H9 (cell line): ENCODE measurements around the gene EFNA5. TPM values are rescaled to one million over a fixed set of nuclear protein-coding genes. Genes with fewer than 3 reads are reported as not detected.

Experiments
- DNase-seq: peaks from one replicate; pipeline ENCODE4 v3.0.0-alpha.2; 2017
- H2AFZ ChIP-seq: one replicate; pipeline ENCODE4 v1.6.1; 2013; ENCODE audit warnings: mild to moderate bottlenecking, low read length, control low read depth, moderate library complexity
- H2AK5ac ChIP-seq: 2 replicates; pipeline ENCODE4 v1.6.1; 2013; ENCODE audit warnings: low read length, control low read depth, mixed read lengths; ENCODE audit not compliant: insufficient read length
- H2BK120ac ChIP-seq: one replicate; pipeline ENCODE4 v1.6.1; 2013; ENCODE audit warnings: low read depth, mild to moderate bottlenecking, low read length, control low read depth, inconsistent platforms; ENCODE audit not compliant: poor library complexity, severe bottlenecking
- H2BK12ac ChIP-seq: 2 replicates; pipeline ENCODE4 v1.6.1; 2013; ENCODE audit warnings: low read length, control low read depth, mixed read lengths, low read depth; ENCODE audit not compliant: insufficient read length
- H2BK15ac ChIP-seq: 2 replicates; pipeline ENCODE4 v1.6.1; 2013; ENCODE audit warnings: low read depth, low read length, control low read depth
- H2BK20ac ChIP-seq: one replicate; pipeline ENCODE4 v1.6.1; 2013; ENCODE audit warnings: low read depth, mild to moderate bottlenecking, low read length, control low read depth, inconsistent platforms; ENCODE audit not compliant: poor library complexity, severe bottlenecking
- H2BK5ac ChIP-seq: 2 replicates; pipeline ENCODE4 v1.6.1; 2013; ENCODE audit warnings: low read length, control low read depth, mixed read lengths; ENCODE audit not compliant: insufficient read length
- H3K14ac ChIP-seq: 2 replicates; pipeline ENCODE4 v1.6.1; 2013; ENCODE audit warnings: low read length, control low read depth; ENCODE audit not compliant: insufficient read depth
- H3K18ac ChIP-seq: 2 replicates; pipeline ENCODE4 v1.6.1; 2013; ENCODE audit warnings: low read depth, mild to moderate bottlenecking, mixed read lengths, low read length, control low read depth; ENCODE audit not compliant: insufficient read length
- H3K23ac ChIP-seq: 2 replicates; pipeline ENCODE4 v1.6.1; 2013; ENCODE audit warnings: low read length, control low read depth, mixed read lengths, low read depth; ENCODE audit not compliant: insufficient read length
- H3K23me2 ChIP-seq: 2 replicates; pipeline ENCODE4 v1.6.1; 2013; ENCODE audit warnings: low read depth, mild to moderate bottlenecking, mixed read lengths, low read length, control low read depth; ENCODE audit not compliant: insufficient read length, poor library complexity, severe bottlenecking
- H3K27ac ChIP-seq: 2 replicates; pipeline ENCODE4 v1.5.1; 2013; ENCODE audit warnings: low read length, control low read depth, mixed read lengths, low read depth; ENCODE audit not compliant: insufficient read length
- H3K27me3 ChIP-seq: 2 replicates; pipeline ENCODE4 v1.6.1; 2013; ENCODE audit warnings: low read length, control low read depth, inconsistent platforms; ENCODE audit not compliant: insufficient read depth
- H3K4ac ChIP-seq: 2 replicates; pipeline ENCODE4 v1.6.1; 2013; ENCODE audit warnings: low read depth, mild to moderate bottlenecking, control low read depth, inconsistent platforms, low read length, moderate library complexity
- H3K4me1 ChIP-seq: 2 replicates; pipeline ENCODE4 v1.6.1; 2013; ENCODE audit warnings: low read length, control low read depth, inconsistent platforms; ENCODE audit not compliant: insufficient read depth
- H3K4me2 ChIP-seq: 2 replicates; pipeline ENCODE4 v1.6.1; 2013; ENCODE audit warnings: low read length, control low read depth, mixed read lengths; ENCODE audit not compliant: insufficient read length, insufficient read depth
- H3K56ac ChIP-seq: 2 replicates; pipeline ENCODE4 v1.6.1; 2013; ENCODE audit warnings: low read depth, mild to moderate bottlenecking, mixed read lengths, low read length, control low read depth; ENCODE audit not compliant: insufficient read length
- H3K79me1 ChIP-seq: 2 replicates; pipeline ENCODE4 v1.6.1; 2013; ENCODE audit warnings: low read depth, mild to moderate bottlenecking, moderate library complexity, low read length, control low read depth, inconsistent platforms; ENCODE audit not compliant: insufficient read depth, poor library complexity, severe bottlenecking
- H3K79me2 ChIP-seq: 2 replicates; pipeline ENCODE4 v1.6.1; 2013; ENCODE audit warnings: low read length, control low read depth, inconsistent platforms; ENCODE audit not compliant: insufficient read depth
- H3K9ac ChIP-seq: 2 replicates; pipeline ENCODE4 v1.6.1; 2013; ENCODE audit warnings: low read length, control low read depth, mixed read lengths; ENCODE audit not compliant: insufficient read length; ENCODE audit errors: extremely low read depth
- H3K9me3 ChIP-seq: one replicate; pipeline ENCODE4 v1.6.1; 2013; ENCODE audit warnings: low read depth, low read length, inconsistent platforms; ENCODE audit not compliant: control insufficient read depth
- H3T11ph ChIP-seq: one replicate; pipeline ENCODE4 v1.6.1; 2013; ENCODE audit warnings: mild to moderate bottlenecking, low read length, control low read depth, inconsistent platforms
- H4K20me1 ChIP-seq: one replicate; pipeline ENCODE4 v1.6.1; 2013; ENCODE audit not compliant: control insufficient read depth, insufficient read length, insufficient read depth
- H4K5ac ChIP-seq: 2 replicates; pipeline ENCODE4 v1.6.1; 2013; ENCODE audit warnings: low read depth, mild to moderate bottlenecking, mixed read lengths, low read length, control low read depth; ENCODE audit not compliant: insufficient read length
- H4K8ac ChIP-seq: replicated peaks from 2 replicates; pipeline ENCODE4 v1.6.1; 2013; ENCODE audit warnings: low read length, control low read depth, mixed read lengths, low read depth; ENCODE audit not compliant: insufficient read length
- H4K91ac ChIP-seq: 2 replicates; pipeline ENCODE4 v1.6.1; 2013; ENCODE audit warnings: low read depth, mild to moderate bottlenecking, moderate library complexity, mixed read lengths, low read length, control low read depth; ENCODE audit not compliant: insufficient read length
- H3K27ac Mint-ChIP-seq, 3 experiments: 2 replicates in 2 of 3; 3 replicates in 1 of 3; pipeline ENCODE4 v1.8.0; 2020 to 2021; ENCODE audit warnings: mixed read lengths in 3 of 3, mild to moderate bottlenecking in 1 of 3, moderate library complexity in 1 of 3
- H3K27me3 Mint-ChIP-seq: 2 replicates; pipeline ENCODE4 v1.8.0; 2021; ENCODE audit warnings: low read depth, mild to moderate bottlenecking, moderate library complexity, mixed read lengths
- H3K36me3 Mint-ChIP-seq, 3 experiments: 2 replicates in 2 of 3; 3 replicates in 1 of 3; pipeline ENCODE4 v1.8.0; 2020 to 2021; ENCODE audit warnings: low read depth in 3 of 3, mixed read lengths in 3 of 3; ENCODE audit not compliant: insufficient read depth in 1 of 3
- H3K4me1 Mint-ChIP-seq, 2 experiments: 2 replicates each; pipeline ENCODE4 v1.8.0; 2020; ENCODE audit warnings: mixed read lengths in 2 of 2
- H3K4me3 Mint-ChIP-seq, 2 experiments: 2 replicates in 1 of 2; 3 replicates in 1 of 2; pipeline ENCODE4 v1.8.0; 2020 to 2021; ENCODE audit warnings: mild to moderate bottlenecking in 2 of 2, mixed read lengths in 2 of 2, moderate library complexity in 1 of 2
- H3K9me3 Mint-ChIP-seq, 2 experiments: 2 replicates in 1 of 2; 3 replicates in 1 of 2; pipeline ENCODE4 v1.8.0; 2020; ENCODE audit warnings: mild to moderate bottlenecking in 2 of 2, mixed read lengths in 2 of 2, moderate library complexity in 1 of 2
- CTCF ChIP-seq: fragments of 200-600 bp; sonication (generic); conservative IDR thresholded peaks from 3 replicates; pipeline ENCODE4 v1.8.0; 2021; ENCODE audit warnings: antibody characterized with exemption, mild to moderate bottlenecking
- WGBS: extraction: QIAGEN DNeasy Blood & Tissue Kit; methylation state at CpG from one replicate; pipeline ENCODE4 v1.1.7; 2013; ENCODE audit warnings: missing lambda C conversion rate, low lambda C conversion rate, mixed read lengths; ENCODE audit not compliant: insufficient read length; ENCODE audit errors: extremely low coverage; 5-methylcytosine and 5-hydroxymethylcytosine counted together
- total RNA-seq: library from RNA; stranded (reverse); gene quantifications from 2 replicates; pipeline ENCODE4 v1.2.1, GENCODE V29; 2021

EFNA5 gene
- total RNA-seq, 1 experiment from 2014 or later: 20.4 TPM

GRCh38 chr5:107519900-107520354, 150.8 kb downstream of the EFNA5 start:
- peak overlapping the region; percentile 49 to 90 (median 89); a peak in 6 of 7 replicates for H3K27ac Mint-ChIP-seq
- Histone ChIP-seq H2BK5ac (no peak overlapping the region), H3K79me1 (no peaks in the 10 kb centered on the region), H4K5ac (no peak overlapping the region), H2AFZ (no peak overlapping the region), H4K91ac (no peak overlapping the region), H3K18ac (no peak overlapping the region), H4K8ac (no peak overlapping the region), H3K23ac (no peak overlapping the region), H2BK15ac (no peak overlapping the region), H3K27ac (no peak overlapping the region), H2BK12ac (no peak overlapping the region), H3K4me2 (no peak overlapping the region), H2BK120ac (no peak overlapping the region), H3K23me2 (no peaks in the 10 kb centered on the region), H3K9ac (no peak overlapping the region), H4K20me1 (no peaks in the 10 kb centered on the region), H3K9me3 (no peaks in the 10 kb centered on the region), H3K14ac (no peak overlapping the region), H2AK5ac (no peak overlapping the region), H3K27me3 (no peaks in the 10 kb centered on the region), H3K79me2 (no peaks in the 10 kb centered on the region), H2BK20ac (no peak overlapping the region), H3K4me1 (peaks cover 11% of the 10 kb centered on the region; the same call in 1 of the 2 replicates), H3K4ac (no peak overlapping the region), H3T11ph (no peak overlapping the region), H3K56ac (no peak overlapping the region)
- H3K4me3 Mint-ChIP-seq: no peak overlapping the region
- H3K36me3 Mint-ChIP-seq: peaks cover 0 to 4% (median 2%) of the 10 kb centered on the region in 3 experiments; a peak in 1 of 7 replicates
- H3K27me3 Mint-ChIP-seq: no peaks in the 10 kb centered on the region
- peaks cover 70 to 72% of the 10 kb centered on the region in 2 experiments for H3K4me1 Mint-ChIP-seq
- no peaks in the 10 kb centered on the region for H3K9me3 Mint-ChIP-seq
- no peak for DNase-seq
- TF ChIP-seq CTCF: no peak
- no CpG with 5 or more reads among the region's 6 CpGs for WGBS
